Fibroblast of lung (primary cell): ENCODE results near the gene TTC23. TPM values are rescaled to one million over a fixed set of nuclear protein-coding genes. Genes with fewer than 3 reads are reported as not detected.

Source experiments
- DNase-seq, 2 donors: peaks; one replicate each; pipeline versions ENCODE4 v3.0.0 to v3.0.0-alpha.2; 2010; ENCODE audit warnings: low read depth in 2 of 2
- H2AFZ ChIP-seq: 2 replicates; pipeline ENCODE4 v1.5.1; 2012; ENCODE audit warnings: low read length, control low read depth, inconsistent platforms
- H3K27ac ChIP-seq: 2 replicates; pipeline ENCODE4 v1.5.1; 2011; ENCODE audit warnings: low read length, control low read depth; ENCODE audit not compliant: insufficient read depth
- H3K27me3 ChIP-seq: 2 replicates; pipeline ENCODE4 v1.5.1; 2011; ENCODE audit warnings: mild to moderate bottlenecking, low read length; ENCODE audit not compliant: control insufficient read depth, insufficient read depth
- H3K36me3 ChIP-seq: 2 replicates; pipeline ENCODE4 v1.5.1; 2011; ENCODE audit warnings: low read length; ENCODE audit not compliant: control insufficient read depth, insufficient read depth
- H3K4me1 ChIP-seq: 2 replicates; pipeline ENCODE4 v1.5.1; 2011; ENCODE audit warnings: low read length; ENCODE audit not compliant: control insufficient read depth, insufficient read depth; ENCODE audit errors: extremely low read depth
- H3K4me2 ChIP-seq: 2 replicates; pipeline ENCODE4 v1.5.1; 2011; ENCODE audit warnings: low read length, control low read depth; ENCODE audit not compliant: insufficient read depth; ENCODE audit errors: extremely low read depth
- H3K4me3 ChIP-seq, 4 experiments: fragments of 200-600 bp in 1 of 4; sonication (generic) in 1 of 4; replicated peaks in 1 of 4; 2 replicates each; pipeline ENCODE4 v1.5.1; 2011 to 2016; ENCODE audit warnings: low read length in 4 of 4, low read depth in 3 of 4, mild to moderate bottlenecking in 3 of 4, control low read depth in 2 of 4, inconsistent platforms in 1 of 4, mixed read lengths in 1 of 4; ENCODE audit not compliant: insufficient read depth in 1 of 4; ENCODE audit errors: control extremely low read depth in 1 of 4
- H3K79me2 ChIP-seq: 2 replicates; pipeline ENCODE4 v1.5.1; 2012; ENCODE audit warnings: mild to moderate bottlenecking, low read length, inconsistent platforms; ENCODE audit not compliant: control insufficient read depth, insufficient read depth
- H3K9ac ChIP-seq: 2 replicates; pipeline ENCODE4 v1.5.1; 2011; ENCODE audit warnings: mild to moderate bottlenecking, low read length, control low read depth; ENCODE audit not compliant: insufficient read depth
- H3K9me3 ChIP-seq: 2 replicates; pipeline ENCODE4 v1.5.1; 2012; ENCODE audit warnings: low read depth, low read length; ENCODE audit not compliant: control insufficient read depth, insufficient read depth
- H4K20me1 ChIP-seq: 2 replicates; pipeline ENCODE4 v1.5.1; 2011; ENCODE audit warnings: low read length; ENCODE audit not compliant: control insufficient read depth, insufficient read depth; ENCODE audit errors: extremely low read depth
- EZH2 ChIP-seq: IDR thresholded peaks from 2 replicates; pipeline ENCODE4 v1.5.1; 2012; ENCODE audit warnings: low read length, control low read depth, mild to moderate bottlenecking; ENCODE audit errors: missing control alignments
- polyA plus RNA-seq, 2 donors: library from polyadenylated mRNA; depleted of rRNA in 1 of 2; stranded (reverse) in 1 of 2; unstranded in 1 of 2; fragments of >200 nt; gene quantifications; 2 replicates each; pipeline ENCODE4 v1.2.1, GENCODE V29; 2011 to 2012; ENCODE audit warnings: missing spikeins in 1 of 2
- total RNA-seq: library from RNA; depleted of rRNA; stranded (reverse); fragments of >200 nt; gene quantifications from 2 replicates; pipeline ENCODE4 v1.2.1, GENCODE V29; 2014
- TF ChIP-seq, protein P1 (sequence below), 2 donors: IDR thresholded peaks in 1 of 2; conservative IDR thresholded peaks in 1 of 2; 1 replicate in 1 of 2; 2 replicates in 1 of 2; pipeline ENCODE4 v1.5.1; 2011 to 2012; ENCODE audit warnings: low read length in 2 of 2, control low read depth in 1 of 2, inconsistent platforms in 1 of 2, low read depth in 1 of 2, mild to moderate bottlenecking in 1 of 2

TTC23 gene
- total and polyA plus RNA-seq, 2 donors (not counting 1 experiment from before 2014, with no cell fraction given): 3.5 to 30.4 TPM

- H3K9me3 ChIP-seq: no peaks in the 10 kb centered on the region
- H4K20me1 ChIP-seq: no peaks in the 10 kb centered on the region
- no peaks in the 10 kb centered on the region for H3K79me2 ChIP-seq
- no peaks in the 10 kb centered on the region for H3K27me3 ChIP-seq
- H3K9ac ChIP-seq: no peak overlapping the region
- TF ChIP-seq EZH2: no peak
- TF ChIP-seq, protein P1, sequence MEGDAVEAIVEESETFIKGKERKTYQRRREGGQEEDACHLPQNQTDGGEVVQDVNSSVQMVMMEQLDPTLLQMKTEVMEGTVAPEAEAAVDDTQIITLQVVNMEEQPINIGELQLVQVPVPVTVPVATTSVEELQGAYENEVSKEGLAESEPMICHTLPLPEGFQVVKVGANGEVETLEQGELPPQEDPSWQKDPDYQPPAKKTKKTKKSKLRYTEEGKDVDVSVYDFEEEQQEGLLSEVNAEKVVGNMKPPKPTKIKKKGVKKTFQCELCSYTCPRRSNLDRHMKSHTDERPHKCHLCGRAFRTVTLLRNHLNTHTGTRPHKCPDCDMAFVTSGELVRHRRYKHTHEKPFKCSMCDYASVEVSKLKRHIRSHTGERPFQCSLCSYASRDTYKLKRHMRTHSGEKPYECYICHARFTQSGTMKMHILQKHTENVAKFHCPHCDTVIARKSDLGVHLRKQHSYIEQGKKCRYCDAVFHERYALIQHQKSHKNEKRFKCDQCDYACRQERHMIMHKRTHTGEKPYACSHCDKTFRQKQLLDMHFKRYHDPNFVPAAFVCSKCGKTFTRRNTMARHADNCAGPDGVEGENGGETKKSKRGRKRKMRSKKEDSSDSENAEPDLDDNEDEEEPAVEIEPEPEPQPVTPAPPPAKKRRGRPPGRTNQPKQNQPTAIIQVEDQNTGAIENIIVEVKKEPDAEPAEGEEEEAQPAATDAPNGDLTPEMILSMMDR (conservative IDR thresholded peaks at IDR 0.05 in 1 of 2, IDR thresholded peaks at IDR 0.05 in 1 of 2; ENCODE audit: low read depth in 1 of 2, low read length in 2 of 2): no peak
- DNase-seq: no peak
- no peaks in the 10 kb centered on the region for H3K4me1 ChIP-seq
- H3K4me3 ChIP-seq: no peak overlapping the region
- H3K27ac ChIP-seq: no peak overlapping the region
- no peak overlapping the region for H2AFZ ChIP-seq
- H3K4me2 ChIP-seq: no peak overlapping the region
- no peaks in the 10 kb centered on the region for H3K36me3 ChIP-seq
Observed at GRCh38 chr15:99087405-99087943, 161.9 kb downstream of the TTC23 start.

- no peak overlapping the region for H3K4me2 ChIP-seq
- H3K9ac ChIP-seq: no peak overlapping the region
- no peaks in the 10 kb centered on the region for H4K20me1 ChIP-seq
- no peaks in the 10 kb centered on the region for H3K9me3 ChIP-seq
- no peak overlapping the region for H3K4me3 ChIP-seq
- TF ChIP-seq, protein P1 (conservative IDR thresholded peaks at IDR 0.05 in 1 of 2, IDR thresholded peaks at IDR 0.05 in 1 of 2; ENCODE audit: low read depth in 1 of 2, low read length in 2 of 2): no peak
- TF ChIP-seq EZH2: no peak
- no peaks in the 10 kb centered on the region for H3K79me2 ChIP-seq
- no peaks in the 10 kb centered on the region for H3K4me1 ChIP-seq
- no peak overlapping the region for H3K27ac ChIP-seq
- no peaks in the 10 kb centered on the region for H3K27me3 ChIP-seq
- no peaks in the 10 kb centered on the region for H3K36me3 ChIP-seq
- DNase-seq: no peak
- H2AFZ ChIP-seq: no peak overlapping the region
Observed at GRCh38 chr15:99086327-99086667, 163.1 kb downstream of the TTC23 start.

Other genes with a start within 250 kb of the TTC23 start
- not detected in 2 replicates for gene PGPEP1L, start 241.8 kb downstream of the TTC23 start, total RNA-seq
- not detected in 2 replicates for gene PGPEP1L, start 241.8 kb downstream of the TTC23 start, polyA plus RNA-seq
- 4.4 and 8.6 TPM in 2 replicates for gene SYNM, start 144.5 kb downstream of the TTC23 start, total RNA-seq
- gene SYNM, start 144.5 kb downstream of the TTC23 start, polyA plus RNA-seq: 1.8 and 4.3 TPM in 2 replicates
- 10.0 and 20.1 TPM in 2 replicates for gene LRRC28, start 1.9 kb upstream of the TTC23 start, total RNA-seq
- gene LRRC28, start 1.9 kb upstream of the TTC23 start, polyA plus RNA-seq: 23.8 and 26.3 TPM in 2 replicates